HG03520 (cell line): ENCODE measurements around the gene SULF2.

Experiments used
- ATAC-seq: cut with Tn5 transposase; IDR thresholded peaks from one replicate; pipeline ENCODE4 v1.9.1; 2021; ENCODE audit warnings: mild to moderate bottlenecking, moderate library complexity; ENCODE audit not compliant: unreplicated experiment

Gene SULF2

DNA sequence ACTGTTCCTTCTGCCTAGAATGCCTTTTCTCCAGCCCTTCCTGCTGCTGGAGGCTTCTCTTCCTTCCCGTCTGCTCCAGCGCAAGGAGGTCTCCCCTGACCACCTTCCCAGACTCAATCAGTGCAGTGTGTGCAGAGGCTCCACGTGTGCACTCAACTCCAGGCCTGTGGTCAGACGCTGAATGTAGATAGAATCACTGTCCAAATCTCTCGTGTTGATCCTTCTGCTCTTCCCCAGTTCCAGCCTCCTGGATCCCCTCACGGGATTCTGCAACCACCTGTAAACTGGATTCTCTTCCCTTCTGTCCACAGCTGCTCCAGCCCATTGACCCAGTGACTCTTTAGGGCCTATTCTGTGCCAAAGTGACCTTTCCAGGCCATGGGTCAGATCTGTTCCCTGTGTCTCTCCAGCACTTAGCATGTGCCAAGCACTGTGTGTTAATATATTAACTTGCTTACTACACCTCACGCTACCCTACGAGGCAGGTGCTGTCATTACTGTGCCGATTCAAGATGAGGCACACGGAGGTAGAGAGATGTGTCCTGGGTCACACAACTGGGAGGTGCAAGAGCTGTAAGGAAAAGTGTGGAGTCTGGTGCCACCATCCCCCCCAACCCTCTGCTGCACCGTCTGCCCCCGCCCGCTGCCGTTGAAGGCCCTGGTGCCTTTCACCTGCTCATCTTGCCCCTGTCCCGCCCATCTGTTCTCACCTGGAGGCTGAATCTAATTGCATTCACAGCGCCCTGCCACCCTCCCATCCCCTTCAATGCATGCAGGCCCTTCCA is 112.2 kb downstream of the SULF2 start:
- no peak for ATAC-seq

DNA sequence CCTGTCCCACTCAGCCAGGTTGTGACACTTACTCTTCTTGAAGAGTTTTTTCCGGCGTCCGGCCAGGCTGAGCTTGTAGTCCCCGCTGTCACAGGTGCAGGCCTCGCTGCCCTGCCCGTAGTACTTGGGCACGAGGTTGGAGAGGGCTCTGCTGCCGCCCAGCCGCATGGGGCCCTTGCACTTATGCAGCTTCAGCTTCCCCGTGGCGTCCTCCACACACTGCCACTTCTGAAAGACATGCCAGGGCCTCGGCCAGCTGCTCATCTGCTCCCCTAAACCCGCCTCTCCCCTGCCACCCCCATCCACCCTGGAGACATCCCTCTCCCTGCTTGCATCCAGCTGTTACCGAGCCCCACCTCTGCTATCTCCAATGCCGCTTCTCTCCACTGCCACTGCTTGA is 113.1 kb downstream of the SULF2 start:
- ATAC-seq: no peak

GRCh38 chr20:47670913-47671312 is 114.4 kb downstream of the SULF2 start:
- ATAC-seq: no peak

DNA sequence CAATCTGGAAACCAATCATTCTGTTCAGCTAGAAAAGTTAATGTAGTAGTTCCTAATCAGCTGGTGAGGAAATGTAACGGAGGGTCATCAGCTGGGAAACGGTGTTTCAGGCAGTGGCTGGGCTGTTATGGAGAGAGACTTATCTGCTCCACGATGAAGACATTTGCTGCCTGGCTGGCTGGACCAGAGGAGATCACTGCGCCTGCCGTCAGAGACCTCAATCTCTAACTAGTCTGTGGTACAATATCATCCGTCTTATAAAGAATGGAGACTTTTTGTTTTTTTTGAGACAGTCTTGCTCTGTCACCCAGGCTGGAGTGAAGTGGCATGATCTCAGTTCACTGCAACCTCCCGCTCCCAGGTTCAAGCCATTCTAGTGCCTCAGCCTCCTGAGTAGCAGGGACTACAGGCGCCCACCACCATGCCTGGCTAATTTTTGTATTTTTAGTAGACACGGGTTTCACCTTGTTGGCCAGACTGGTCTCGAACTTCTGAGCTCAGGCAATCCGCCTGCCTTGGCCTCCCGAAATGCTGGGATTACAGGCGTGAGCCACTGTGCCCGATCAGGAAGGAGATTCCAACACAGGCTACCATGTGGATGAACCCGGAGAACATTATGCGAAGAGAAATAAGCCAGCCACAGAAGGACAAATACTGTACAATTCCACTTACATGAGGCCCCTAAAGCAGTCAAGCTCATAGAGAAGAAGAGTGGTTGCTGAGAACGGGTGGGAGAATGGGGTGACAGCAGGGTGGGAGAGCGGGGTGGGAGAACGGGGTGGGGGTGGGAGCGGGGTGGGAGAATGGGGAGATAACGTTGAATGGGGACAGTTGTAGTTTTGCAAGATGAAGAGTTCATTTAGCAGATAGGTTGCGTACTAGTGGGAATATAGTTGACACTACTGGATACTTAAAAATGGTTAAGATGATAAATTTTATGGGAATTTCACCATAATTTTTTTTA is 115.1 kb downstream of the SULF2 start:
- no peak for ATAC-seq

GRCh38 chr20:47669489-47669888 is 115.8 kb downstream of the SULF2 start:
- ATAC-seq: no peak

- ATAC-seq: no peak
Observed at GRCh38 chr20:47669152-47669425, 116.2 kb downstream of the SULF2 start.

DNA sequence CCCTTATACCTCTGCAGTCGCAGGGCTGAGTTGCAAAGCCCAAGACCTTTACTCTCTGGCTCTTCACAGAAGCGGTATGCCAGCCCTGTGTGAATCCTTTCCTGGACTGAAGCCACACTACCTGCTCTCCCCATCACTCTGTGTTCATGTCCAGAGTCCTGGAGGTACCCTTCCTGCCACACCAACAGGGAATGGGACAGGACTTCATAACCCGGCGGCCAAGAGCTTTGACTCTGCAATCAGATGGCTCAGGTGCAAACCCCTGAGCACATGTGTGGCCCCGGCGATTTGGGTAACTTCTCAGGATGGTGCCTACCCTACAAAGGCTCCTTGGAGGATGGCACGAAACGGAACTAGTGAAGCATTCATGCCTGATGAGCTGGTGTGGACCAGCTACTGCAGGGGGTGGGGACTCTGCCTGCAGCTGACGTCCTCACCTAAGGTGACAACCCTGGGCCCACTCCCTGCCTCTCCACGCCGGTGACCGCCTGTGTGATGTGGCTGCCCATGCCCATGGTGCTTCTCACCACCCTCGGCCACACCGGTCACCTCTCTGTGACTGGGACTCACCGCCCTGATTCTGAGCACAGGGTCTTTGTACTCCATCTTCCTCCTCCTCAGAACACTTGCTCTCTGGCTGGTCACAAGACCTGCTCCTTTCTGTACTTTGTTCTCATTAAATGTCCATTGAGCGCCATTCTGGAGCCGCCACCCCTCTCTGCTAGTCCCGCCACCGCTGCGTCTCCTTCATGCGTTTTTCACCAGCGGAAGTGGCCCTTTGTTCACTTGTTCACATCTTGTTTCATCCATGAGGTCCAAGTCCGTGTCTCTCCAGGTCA is 116.7 kb downstream of the SULF2 start:
- ATAC-seq: no peak

GRCh38 chr20:47667531-47668312 is 117.6 kb downstream of the SULF2 start:
- no peak for ATAC-seq

GRCh38 chr20:47667086-47667485 is 118.2 kb downstream of the SULF2 start:
- no peak for ATAC-seq

GRCh38 chr20:47666304-47666703 is 119.0 kb downstream of the SULF2 start:
- ATAC-seq: no peak

DNA sequence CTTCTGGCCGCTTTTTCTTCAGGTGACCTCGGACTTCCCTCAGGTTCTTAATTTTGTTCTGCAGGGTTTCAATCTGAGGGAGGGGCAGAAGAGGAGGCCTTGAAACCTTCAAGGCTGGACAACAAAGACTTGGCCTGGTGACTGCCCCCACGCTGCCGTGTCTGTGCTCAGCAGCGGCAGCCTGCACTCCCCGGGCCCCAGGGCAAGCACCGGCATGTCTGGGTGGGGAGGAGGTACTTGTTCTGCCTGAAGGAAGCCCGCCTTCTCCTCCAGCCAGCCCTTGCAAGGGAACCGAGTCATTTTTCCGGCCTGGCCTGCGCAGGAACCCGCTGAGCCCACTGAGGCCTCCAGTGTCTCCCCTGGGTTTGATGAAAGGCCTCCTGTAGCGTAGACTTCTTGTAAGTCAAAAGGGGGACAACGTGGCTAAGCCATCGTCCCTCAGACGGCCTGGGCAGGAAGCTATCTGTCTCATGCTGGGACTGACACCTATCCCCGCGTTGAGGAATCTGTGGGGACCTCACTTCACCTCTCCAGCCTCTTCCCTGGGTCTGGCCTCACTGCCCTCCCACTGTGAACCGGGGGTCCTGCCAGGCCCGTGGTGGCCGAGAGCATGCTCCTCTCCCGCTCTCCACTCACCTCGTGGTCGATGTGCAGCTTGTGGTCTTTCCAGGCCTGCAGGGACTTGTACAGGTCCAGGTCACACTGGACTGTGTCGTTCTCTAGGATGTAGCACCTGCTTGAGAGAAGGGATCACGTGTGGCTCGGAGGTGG is 119.9 kb downstream of the SULF2 start:
- ATAC-seq: no peak

DNA sequence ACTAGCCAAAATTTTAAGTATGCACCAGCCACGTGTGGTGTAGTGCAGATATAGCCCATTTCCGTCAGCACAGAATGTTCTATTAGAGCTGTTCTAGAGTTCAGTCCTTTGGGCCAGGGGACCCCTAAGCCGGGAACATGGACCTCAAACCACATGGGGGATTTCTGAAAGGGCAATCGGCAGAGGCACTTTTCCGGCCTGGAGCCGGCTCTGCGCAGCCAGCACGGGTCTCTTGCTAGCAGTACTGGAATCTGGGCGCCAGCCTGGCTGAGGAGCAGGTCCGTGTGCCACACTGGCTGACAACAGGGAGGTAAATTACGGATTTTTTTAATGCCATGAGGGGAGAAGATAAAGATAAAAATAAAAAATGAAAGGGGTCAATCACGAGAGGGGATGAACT is 120.5 kb downstream of the SULF2 start:
- no peak for ATAC-seq

GRCh38 chr20:47664068-47664437 is 121.2 kb downstream of the SULF2 start:
- no peak for ATAC-seq

DNA sequence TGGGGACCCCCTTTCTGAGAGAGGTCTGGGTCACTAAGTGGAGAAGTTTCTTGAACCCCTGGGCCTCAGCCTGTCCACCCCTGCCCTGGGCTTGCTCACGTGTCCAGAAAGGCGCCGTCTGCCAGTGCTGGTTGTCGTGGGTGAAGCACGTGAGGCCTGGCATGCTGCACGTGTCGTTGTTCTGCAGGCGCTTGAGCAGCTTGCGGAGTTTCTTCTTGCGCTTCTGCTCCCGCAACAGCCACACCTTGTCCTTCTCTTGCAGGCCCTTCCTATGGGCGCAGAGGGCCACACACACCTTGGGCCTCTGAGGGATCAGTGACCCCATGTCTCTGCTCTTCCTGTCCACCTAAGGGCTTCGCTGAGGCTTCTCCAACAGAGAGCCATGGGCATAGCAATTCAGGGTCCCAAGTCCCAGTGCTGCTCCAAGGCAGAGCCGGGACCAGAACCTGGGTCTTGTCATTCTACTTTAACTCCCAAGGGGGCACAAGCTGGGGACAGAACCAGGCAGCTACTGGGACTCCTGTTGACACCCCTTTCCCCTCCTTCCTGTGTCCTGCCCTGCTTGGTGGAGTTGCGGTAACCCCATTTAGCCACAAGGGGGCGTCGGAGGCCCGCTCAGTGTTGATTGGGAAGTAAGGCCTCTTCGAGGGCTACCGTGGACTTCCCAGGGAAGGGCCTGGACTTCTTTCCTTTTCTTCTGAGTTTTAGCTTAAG is 121.8 kb downstream of the SULF2 start:
- no peak for ATAC-seq

- no peak for ATAC-seq
Observed at GRCh38 chr20:47662483-47663353, 122.6 kb downstream of the SULF2 start.

DNA sequence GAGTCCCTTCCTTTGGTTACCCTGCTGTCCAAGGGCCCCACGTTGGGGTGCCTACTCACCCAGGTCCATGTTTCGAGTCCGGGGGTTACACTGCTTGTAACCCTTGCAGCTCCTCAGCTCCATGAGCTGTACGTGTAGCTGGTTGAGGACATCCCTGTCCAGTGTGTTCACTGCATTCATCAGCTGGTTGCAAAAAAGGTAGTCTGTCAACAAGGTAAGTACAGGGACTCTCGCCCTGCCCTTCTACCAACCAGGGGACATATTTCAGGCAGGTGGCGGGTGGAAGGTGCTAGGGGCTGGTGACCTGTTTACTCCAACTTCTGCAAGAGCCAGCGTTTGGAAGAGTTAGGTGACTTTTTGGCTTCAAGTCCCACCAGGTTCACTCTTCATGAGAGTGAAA is 123.6 kb downstream of the SULF2 start:
- ATAC-seq: no peak

DNA sequence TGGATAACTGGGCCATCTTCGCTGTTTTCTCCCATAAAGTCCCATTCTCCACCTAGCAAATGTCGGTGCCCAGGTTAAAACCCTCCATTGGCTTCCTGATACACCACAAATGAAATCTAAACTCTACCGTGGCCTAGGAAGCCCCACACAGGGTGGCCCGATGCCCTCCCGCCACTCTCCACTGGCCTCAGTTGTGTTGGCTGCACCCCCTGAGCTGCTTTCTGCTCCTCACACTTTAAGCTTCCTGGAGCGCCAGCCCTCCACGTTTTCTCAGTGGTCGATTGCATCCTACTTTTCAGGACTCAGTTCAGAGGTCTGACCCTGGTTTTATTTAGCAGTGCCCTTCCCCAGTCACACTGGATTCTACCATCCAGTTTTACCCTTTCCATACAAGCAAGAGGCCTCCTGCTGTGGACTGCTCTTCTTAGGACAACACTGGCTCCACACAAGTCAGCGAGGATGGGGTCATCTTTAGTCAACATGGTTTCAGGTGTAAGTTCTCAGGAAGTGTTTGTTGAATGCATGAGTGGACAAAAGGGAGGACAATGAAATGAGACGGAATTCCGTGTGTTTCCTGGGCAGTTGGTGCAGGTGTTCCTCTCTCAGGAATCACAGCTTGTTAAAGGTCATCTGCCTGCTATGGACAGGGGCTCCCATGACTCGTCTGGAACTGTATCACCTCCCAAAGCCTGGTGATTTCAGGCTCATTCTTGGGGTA is 124.1 kb downstream of the SULF2 start:
- no peak for ATAC-seq

- ATAC-seq: no peak
Observed at GRCh38 chr20:47660602-47660905, 124.7 kb downstream of the SULF2 start.
